ENCODE results near the gene IL17F.

IL17F gene

GRCh38 chr6:52244400-52244799, at the start of gene IL17F:
Gene IL17F (minus strand): TSS chr6:52244500. CDS start chr6:52244429, 71 bp downstream.
- no peak for DNase-seq

- DNase-seq, result no peak
Measured at GRCh38 chr6:52293067-52293466, 48.8 kb upstream of the IL17F start.

DNA sequence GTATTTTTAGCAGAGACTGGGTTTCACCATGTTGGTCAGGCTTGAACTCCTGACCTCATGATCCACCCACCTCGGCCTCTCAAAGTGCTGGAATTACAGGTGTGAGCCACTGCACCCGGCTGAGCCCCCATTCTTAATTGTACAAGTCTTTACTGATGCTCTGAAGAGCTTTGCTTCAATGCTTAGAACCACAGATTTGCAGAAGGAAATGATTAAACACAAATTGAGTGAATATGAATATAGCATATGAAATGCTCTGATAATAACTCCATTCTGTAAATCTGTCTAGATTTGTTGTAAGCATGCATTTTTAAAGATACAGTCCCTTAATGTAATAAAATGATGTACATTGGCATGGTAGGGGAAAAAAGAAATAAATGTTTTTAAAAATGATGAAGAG, 44.5 kb upstream of the IL17F start:
- DNase-seq, result no peak

- no peak for DNase-seq
Measured at GRCh38 chr6:52288216-52288615, 43.9 kb upstream of the IL17F start.

DNA sequence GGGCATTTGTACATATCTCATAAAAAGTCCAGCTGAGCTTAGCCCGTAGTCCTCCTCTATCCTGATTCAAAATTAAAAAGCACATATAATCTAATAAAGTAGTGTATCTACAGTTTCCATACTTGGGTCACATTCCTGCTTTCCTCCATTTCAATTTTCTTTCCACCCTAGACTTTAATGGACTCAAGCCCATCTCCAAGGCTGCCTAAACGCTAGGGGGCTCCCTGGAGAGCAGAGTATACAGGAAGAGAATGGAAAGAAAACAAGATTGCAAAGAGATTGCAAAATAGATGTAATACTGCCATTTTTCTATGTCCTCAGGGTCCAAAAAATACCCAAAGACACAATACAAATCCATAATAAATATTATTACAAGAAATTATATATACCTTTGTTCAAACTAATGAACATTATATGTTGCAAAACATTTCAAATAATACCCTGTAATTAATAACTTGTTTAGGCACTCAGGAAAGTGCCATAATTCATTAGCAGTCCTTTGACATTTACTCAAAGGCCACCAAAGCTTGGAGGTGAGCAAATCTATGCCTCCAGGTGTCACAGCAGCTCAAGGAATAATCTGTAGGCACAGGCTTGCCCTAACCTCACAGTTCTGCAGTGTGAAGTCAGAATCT, 42.6 kb upstream of the IL17F start:
- no peak for DNase-seq

GRCh38 chr6:52285177-52286068, 41.1 kb upstream of the IL17F start:
- DNase-seq, result no peak

DNA sequence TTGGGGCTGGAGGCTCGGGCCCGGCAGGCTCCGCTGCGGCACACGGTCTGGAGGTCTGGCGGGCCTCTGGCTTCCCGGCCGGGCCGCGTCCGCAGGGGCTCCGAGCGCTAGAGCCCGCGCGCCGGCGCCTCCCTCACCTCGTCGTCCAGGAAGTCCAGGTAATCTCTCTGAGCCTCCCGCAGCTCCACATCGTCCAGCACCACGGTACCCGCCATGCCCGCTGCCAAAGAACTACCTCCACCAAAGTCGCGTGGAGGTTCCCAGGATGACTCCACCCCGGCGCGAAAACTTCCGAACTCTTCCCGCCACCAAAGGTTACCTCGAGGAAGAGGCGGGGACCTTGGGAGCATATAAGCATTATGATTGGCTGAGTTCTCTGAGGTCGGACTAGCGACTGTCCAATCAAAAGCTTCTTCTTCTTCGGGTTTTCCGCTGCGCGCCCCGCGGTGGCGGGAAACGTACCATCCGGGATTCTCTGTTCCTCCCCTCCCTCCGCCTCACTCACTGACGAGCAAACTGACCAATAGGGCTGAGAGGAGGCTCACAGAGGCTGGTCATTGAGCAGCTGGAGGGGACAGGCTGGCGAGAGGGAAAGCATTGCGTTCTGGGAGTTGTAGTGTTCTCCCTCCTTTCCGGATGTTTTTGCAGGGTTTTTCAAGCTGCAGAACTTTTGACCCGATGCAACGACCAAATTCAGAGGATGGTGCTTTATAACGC, 40.3 kb upstream of the IL17F start, which contains the start of gene MCM3:
TSS of gene MCM3 (minus strand) at position 283 of the 717 bp plus-strand sequence. CDS start at position 215, 68 bp downstream.
- DNase-seq, result peak; percentile 93

DNA sequence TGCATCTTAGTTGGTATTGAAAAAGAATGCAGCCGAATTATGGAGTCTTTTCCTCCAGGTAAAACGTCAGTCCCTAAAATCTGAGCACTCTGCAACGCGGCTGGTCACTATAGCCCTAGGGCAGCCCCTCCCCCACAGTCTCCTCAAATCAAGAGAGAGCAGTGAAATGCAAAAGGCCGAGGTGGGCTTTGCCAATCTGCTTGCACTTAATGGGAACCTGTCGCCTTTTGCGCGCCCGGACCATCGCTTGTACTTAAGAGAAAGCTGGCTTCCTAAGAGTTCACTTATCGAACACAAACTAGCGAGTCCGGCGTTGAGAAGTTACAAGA, 39.8 kb upstream of the IL17F start:
- DNase-seq, result peak; percentile 84

- DNase-seq, result no peak
Measured at GRCh38 chr6:52283111-52283510, 38.8 kb upstream of the IL17F start.

DNA sequence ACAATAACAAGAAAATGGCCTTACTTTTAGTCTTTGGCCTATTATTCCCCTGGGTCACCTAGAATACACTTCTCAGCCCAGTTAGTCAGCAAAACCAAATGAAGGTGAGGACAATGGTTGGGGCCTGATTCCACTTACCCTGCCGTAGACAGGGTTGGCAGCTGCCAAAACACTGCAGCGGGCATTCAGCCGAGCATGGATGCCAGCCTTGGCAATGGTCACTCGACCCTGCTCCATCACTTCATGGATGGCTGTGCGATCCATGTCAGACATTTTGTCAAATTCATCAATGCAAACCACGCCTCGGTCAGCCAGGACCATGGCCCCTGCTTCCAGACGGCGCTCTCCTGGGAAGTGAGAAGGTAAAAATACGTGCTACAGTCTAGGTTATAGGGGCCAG, 31.8 kb upstream of the IL17F start:
- no peak for DNase-seq

GRCh38 chr6:52271852-52272460, 27.7 kb upstream of the IL17F start:
- DNase-seq, result no peak

GRCh38 chr6:52263709-52264540, 19.6 kb upstream of the IL17F start:
- peak; percentile 79 for DNase-seq

- no peak for DNase-seq
Measured at GRCh38 chr6:52262620-52263344, 18.5 kb upstream of the IL17F start.

DNA sequence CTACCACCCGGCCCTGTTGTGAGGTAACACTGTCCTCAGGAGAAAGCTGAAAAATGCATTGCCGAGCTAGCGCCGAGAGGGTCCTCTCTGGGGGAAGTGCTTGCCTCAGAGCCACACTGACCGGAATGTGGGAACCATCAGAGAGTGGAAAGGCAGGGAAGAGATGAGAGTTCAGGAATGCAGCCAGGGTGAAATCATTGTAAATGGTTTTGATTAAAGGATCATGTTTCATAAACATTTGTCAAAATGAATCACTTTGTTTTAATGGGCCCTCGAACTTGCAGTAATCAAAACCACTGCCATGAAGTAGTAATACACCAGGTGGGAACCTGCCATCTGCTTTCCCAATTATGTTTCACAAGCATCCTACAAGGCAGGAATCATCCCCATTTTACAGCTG, 16.9 kb upstream of the IL17F start:
- no peak for DNase-seq

DNA sequence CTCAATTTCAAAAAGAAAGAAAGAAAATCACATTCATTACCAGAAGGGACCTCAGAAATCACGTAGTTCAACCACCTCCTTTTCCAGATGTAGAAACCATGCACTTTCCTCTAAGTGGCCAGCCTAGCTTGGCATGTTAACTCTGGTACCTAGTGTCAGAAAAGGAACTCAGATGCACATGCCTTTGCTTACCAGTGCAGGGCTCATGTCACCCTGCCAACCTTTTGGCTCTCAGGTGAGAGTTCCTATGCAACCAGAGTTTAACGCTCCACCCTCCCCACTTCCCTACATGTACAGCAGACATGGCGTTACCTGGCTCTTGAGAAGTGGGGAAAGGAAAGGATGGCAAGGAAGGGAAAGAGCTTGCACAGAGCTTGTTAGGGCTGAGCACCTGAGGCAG, 16.3 kb upstream of the IL17F start:
- DNase-seq, result no peak

DNA sequence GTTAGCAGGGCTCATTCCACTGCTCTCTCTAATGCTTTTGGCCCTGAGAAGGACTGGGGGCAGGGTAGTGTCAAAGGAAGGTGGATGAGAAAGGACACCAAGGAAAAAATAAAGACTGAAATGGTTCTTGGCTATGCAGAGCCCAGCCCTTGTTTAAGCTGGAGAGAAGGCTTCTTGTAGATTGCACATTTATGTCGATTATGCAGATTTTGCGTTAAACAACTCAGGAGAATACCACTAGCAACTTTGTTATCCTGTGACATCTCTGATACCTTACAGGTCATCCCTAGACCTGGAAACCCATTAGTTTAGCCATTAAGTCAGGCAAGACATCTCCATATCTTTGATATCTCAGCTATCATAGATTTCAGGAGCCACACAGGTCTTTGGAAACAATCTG, 11.1 kb upstream of the IL17F start:
- no peak for DNase-seq

- DNase-seq, result no peak
Measured at GRCh38 chr6:52254731-52255378, 10.6 kb upstream of the IL17F start.

DNA sequence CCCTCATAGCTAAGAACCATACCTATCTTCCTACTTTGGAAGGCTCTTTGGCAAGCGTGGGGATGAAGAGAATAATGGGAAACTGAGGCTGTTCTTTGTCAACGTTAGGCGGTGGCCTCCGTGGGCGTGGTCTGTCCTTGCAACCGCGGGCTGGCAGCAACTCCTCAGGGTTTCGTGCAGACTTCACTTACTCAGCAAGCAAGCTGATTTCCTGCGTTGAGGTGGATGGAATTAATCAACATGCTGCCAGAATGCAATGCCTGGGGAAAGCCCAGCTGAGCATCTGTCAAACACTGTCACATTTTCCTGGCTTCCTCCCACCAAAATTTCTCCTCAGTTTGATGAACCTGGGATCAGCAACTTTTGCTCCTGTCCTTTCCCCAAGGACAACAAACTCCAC, 9.2 kb upstream of the IL17F start:
- no peak for DNase-seq

GRCh38 chr6:52251113-52251512, 6.8 kb upstream of the IL17F start:
- no peak for DNase-seq

DNA sequence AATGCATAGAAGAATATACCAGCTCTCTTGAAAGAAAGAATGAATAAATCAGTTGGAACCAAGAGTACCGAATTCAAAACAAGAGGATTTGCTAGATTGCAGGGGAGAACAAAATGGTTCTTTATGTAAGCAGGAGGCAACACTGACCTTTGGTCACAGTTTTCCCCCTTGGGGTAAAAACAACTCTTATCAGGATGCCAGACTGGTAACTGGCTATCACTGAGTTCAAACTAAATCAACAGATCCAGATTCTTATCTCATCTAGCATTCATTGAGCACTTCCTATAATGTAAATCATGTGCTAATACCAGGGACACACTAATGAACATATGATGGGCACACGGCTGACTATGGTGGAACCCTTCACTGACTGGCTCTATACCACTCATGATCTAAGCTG, 4.8 kb upstream of the IL17F start:
- DNase-seq, result no peak

- DNase-seq, result no peak
Measured at GRCh38 chr6:52245425-52245824, 1.1 kb upstream of the IL17F start.

All from activated CD8-positive, alpha-beta memory T cell treated with anti-CD3 and anti-CD28 coated beads, Interleukin-2, amount 50 U/mL, for 48 hours (primary cell).